ENCODE measurements around the gene CLPTM1. TPM values are rescaled to one million over a fixed set of nuclear protein-coding genes. Genes with fewer than 3 reads are reported as not detected.

CLPTM1 gene
- total and polyA plus RNA-seq, 2 donors (not counting 1 experiment from before 2014, with no cell fraction given): 121 to 129 TPM

GRCh38 chr19:44955505-44956439, 592 bp downstream of the CLPTM1 start:
- 6% methylated on average over 38 of the region's 40 CpGs for WGBS (ENCODE audit: insufficient coverage)
- H3K9ac ChIP-seq (ENCODE audit: low read length): peak overlapping the region; percentile 99
- peaks cover 38% of the 10 kb centered on the region for H4K20me1 ChIP-seq (ENCODE audit: control insufficient read depth, insufficient read depth, low read length, poor library complexity, severe bottlenecking)
- Mint-ChIP-seq H3K9me3 (ENCODE audit: insufficient read depth) (no peaks in the 10 kb centered on the region), H3K4me3 (peak overlapping the region; percentile 99), H3K27me3 (no peaks in the 10 kb centered on the region), H3K4me1 (peaks cover 66% of the 10 kb centered on the region), H3K27ac (peak overlapping the region; percentile 94)
- peak overlapping the region; percentile 70 to 93 for H3K27ac ChIP-seq (ENCODE audit: low read length in 2 of 2)
- H3K4me2 ChIP-seq (replicated peaks; ENCODE audit: low read depth, low read length, poor library complexity, severe bottlenecking): peak overlapping the region; percentile 99
- H3K36me3 ChIP-seq (replicated peaks in 1 of 2; ENCODE audit: control extremely low read depth in 1 of 2, control insufficient read depth in 1 of 2, extremely low read depth in 1 of 2, insufficient read depth in 2 of 2, low read length in 1 of 2): peaks cover 0 to 6% of the 10 kb centered on the region in 2 experiments
- no peak for DNase-seq
- intact Hi-C loops (cut with micrococcal nuclease): loop anchor here (1.0 kb wide), 5 partner anchors 40 to 223 kb away; partner anchors contain the start of genes BLOC1S3 and TRAPPC6A
- no peaks in the 10 kb centered on the region for H3K9me3 ChIP-seq (ENCODE audit: control extremely low read depth in 1 of 3, control insufficient read depth in 2 of 3, insufficient read depth in 1 of 3, low read length in 2 of 3)
- no peak for ATAC-seq (ENCODE audit: low read depth)
- TF ChIP-seq CTCF (IDR thresholded peaks at IDR 0.05): no peak
- no peak for TF ChIP-seq EZH2 (IDR thresholded peaks at IDR 0.05; ENCODE audit: borderline replicate concordance, insufficient read depth, low read depth, low read length, poor library complexity, severe bottlenecking)
- H3K4me1 ChIP-seq (ENCODE audit: control insufficient read depth in 2 of 2, insufficient read depth in 2 of 2, low read length in 2 of 2): peaks cover 55 to 65% of the 10 kb centered on the region in 2 donors
- H3K4me3 ChIP-seq (ENCODE audit: control extremely low read depth in 1 of 5, extremely low read depth in 1 of 5, insufficient read depth in 1 of 5, low read depth in 2 of 5, low read length in 4 of 5): peak overlapping the region; percentile 67 to 99 (median 96)
- H3K79me2 ChIP-seq (ENCODE audit: control insufficient read depth, insufficient read depth, low read length): peaks cover 98% of the 10 kb centered on the region
- H2AFZ ChIP-seq (ENCODE audit: insufficient read depth, low read depth, low read length, poor library complexity, severe bottlenecking): peak overlapping the region; percentile 94
- ChIA-PET CTCF (interaction anchor here (1.0 to 2.2 kb wide), 4 partner anchors 43 to 231 kb away, joined by 3 to 7 read pairs (median 6); no protein-coding TSS in a partner anchor), POLR2A (interaction anchor here (1.2 to 1.5 kb wide), 4 partner anchors 46 to 222 kb away, joined by 4 to 10 read pairs (median 6); partner anchors contain the start of genes BLOC1S3, RELB, TOMM40 and TRAPPC6A)
- H3K27me3 ChIP-seq (replicated peaks in 1 of 4; ENCODE audit: control extremely low read depth in 1 of 4, control insufficient read depth in 3 of 4, insufficient read depth in 4 of 4, low read length in 3 of 4): no peaks in the 10 kb centered on the region
